PC-9 (cell line): Measurements from ENCODE around the gene SH3RF2. TPM values are rescaled to one million over a fixed set of nuclear protein-coding genes. Genes with fewer than 3 reads are reported as not detected.

ENCODE experiments used
- BruUV-seq: library from RNA; stranded (reverse); fragments of 400-500 nt; replicated peaks from 2 replicates; lab custom pipeline; 2021; lab: Mats Ljungman, UMichigan
- CTCF ChIA-PET: fragments of 300-600 bp; sonication (Branson Sonifier 250); formaldehyde crosslinking; loops from one replicate; lab custom pipeline; 2022; ENCODE audit warnings: antibody characterized with exemption; lab: Charles Lee
- POLR2A ChIA-PET: fragments of 300-600 bp; sonication (Branson Sonifier 250); formaldehyde crosslinking; loops from one replicate; lab custom pipeline; 2022; ENCODE audit warnings: antibody characterized with exemption; ENCODE audit not compliant: unreplicated experiment; lab: Charles Lee
- DNase-seq, 2 experiments: peaks; one replicate each; pipeline versions ENCODE4 v3.0.0 to v3.0.0-alpha.2; 2015 to 2022; ENCODE audit warnings: mixed read lengths in 1 of 2
- H2AFZ ChIP-seq: fragments of 200-600 bp; sonication (generic); 2 replicates; pipeline ENCODE4 v1.8.1; 2017; ENCODE audit warnings: antibody characterized with exemption
- H3F3A ChIP-seq: fragments of 200-600 bp; sonication (generic); 2 replicates; pipeline ENCODE4 v1.8.1; 2017; ENCODE audit warnings: antibody characterized with exemption, mild to moderate bottlenecking, low read depth; ENCODE audit not compliant: insufficient read depth
- H3K27ac ChIP-seq: fragments of 200-600 bp; sonication (generic); 2 replicates; pipeline ENCODE4 v1.6.1; 2016; ENCODE audit warnings: mixed run types
- H3K27me3 ChIP-seq: fragments of 200-600 bp; sonication (generic); 2 replicates; pipeline ENCODE4 v1.6.1; 2016; ENCODE audit warnings: low read depth, mixed run types; ENCODE audit not compliant: insufficient read depth
- H3K36me3 ChIP-seq: fragments of 200-600 bp; sonication (generic); 2 replicates; pipeline ENCODE4 v1.6.1; 2016; ENCODE audit warnings: low read depth, mixed run types
- H3K4me1 ChIP-seq: fragments of 200-600 bp; sonication (generic); replicated peaks from 2 replicates; pipeline ENCODE4 v1.6.1; 2016; ENCODE audit warnings: mixed run types; ENCODE audit not compliant: insufficient read depth
- H3K4me2 ChIP-seq: fragments of 200-600 bp; sonication (generic); 2 replicates; pipeline ENCODE4 v1.6.1; 2017; ENCODE audit warnings: mixed run types
- H3K4me3 ChIP-seq: fragments of 200-600 bp; sonication (generic); 2 replicates; pipeline ENCODE4 v1.6.1; 2016; ENCODE audit warnings: mixed run types
- H3K79me2 ChIP-seq: fragments of 200-600 bp; sonication (generic); 2 replicates; pipeline ENCODE4 v1.6.1; 2017; ENCODE audit warnings: low read depth, mixed run types
- H3K9me2 ChIP-seq: fragments of 200-600 bp; sonication (generic); 2 replicates; pipeline ENCODE4 v1.8.1; 2017; ENCODE audit warnings: mild to moderate bottlenecking; ENCODE audit not compliant: insufficient read depth
- H3K9me3 ChIP-seq: fragments of 200-600 bp; sonication (generic); 2 replicates; pipeline ENCODE4 v1.8.1; 2016; ENCODE audit warnings: low read depth; ENCODE audit not compliant: insufficient read depth
- H4K20me1 ChIP-seq: fragments of 200-600 bp; sonication (generic); 2 replicates; pipeline ENCODE4 v1.8.1; 2017; ENCODE audit not compliant: insufficient read depth
- EZH2 ChIP-seq: fragments of 200-600 bp; sonication (generic); IDR thresholded peaks from 2 replicates; pipeline ENCODE4 v1.8.0; 2017; ENCODE audit warnings: antibody characterized with exemption, low read depth
- intact Hi-C: fragments of 100-400 bp; cut with micrococcal nuclease; formaldehyde crosslinking; loops from one replicate; pipeline ENCODE4 v1.10.0; 2022; ENCODE audit not compliant: unreplicated experiment
- total RNA-seq: library from RNA; stranded (reverse); gene quantifications from 2 replicates; pipeline ENCODE4 v1.2.3, GENCODE V29; 2021
- TF ChIP-seq, protein P1 (sequence below): fragments of 200-600 bp; sonication (generic); conservative IDR thresholded peaks from 2 replicates; pipeline ENCODE4 v1.6.1; 2017; ENCODE audit warnings: mixed run types, antibody characterized with exemption, mild to moderate bottlenecking, moderate library complexity

Gene SH3RF2
- total RNA-seq, 1 experiment from 2014 or later, result 37.2 TPM

DNA sequence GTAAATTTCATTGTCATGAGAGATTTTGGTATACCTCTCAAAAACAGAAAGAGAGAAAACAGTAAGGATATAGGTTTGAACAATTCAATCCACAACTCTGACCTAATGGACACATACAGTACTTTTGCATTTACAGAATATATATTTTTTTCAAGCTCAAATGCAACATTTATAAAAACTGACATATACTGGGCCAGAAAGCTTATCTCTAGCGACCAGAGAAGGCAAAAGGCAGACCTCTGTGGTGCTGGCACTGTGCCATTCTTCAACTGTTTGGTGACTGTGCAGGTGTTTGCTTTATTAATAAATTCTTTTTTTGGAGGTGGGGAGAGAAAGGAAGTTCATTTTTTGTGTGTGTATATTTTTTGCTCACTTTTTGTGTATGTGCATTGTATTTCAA is 175.0 kb downstream of the SH3RF2 start:
- Histone ChIP-seq H3F3A (no peaks in the 10 kb centered on the region; the same call in 1 of the 2 replicates), H3K79me2 (no peaks in the 10 kb centered on the region), H3K9me2 (no peaks in the 10 kb centered on the region), H3K36me3 (peaks cover 10% of the 10 kb centered on the region; the same call in 1 of the 2 replicates), H3K4me1 (no peaks in the 10 kb centered on the region), H3K4me2 (no peak overlapping the region), H4K20me1 (no peaks in the 10 kb centered on the region), H3K4me3 (no peak overlapping the region), H3K9me3 (no peaks in the 10 kb centered on the region), H3K27me3 (no peaks in the 10 kb centered on the region), H2AFZ (no peak overlapping the region), H3K27ac (no peak overlapping the region)
- no TSS peak for BruUV-seq
- intact Hi-C loops, result no loop called here
- TF ChIP-seq, protein P1, sequence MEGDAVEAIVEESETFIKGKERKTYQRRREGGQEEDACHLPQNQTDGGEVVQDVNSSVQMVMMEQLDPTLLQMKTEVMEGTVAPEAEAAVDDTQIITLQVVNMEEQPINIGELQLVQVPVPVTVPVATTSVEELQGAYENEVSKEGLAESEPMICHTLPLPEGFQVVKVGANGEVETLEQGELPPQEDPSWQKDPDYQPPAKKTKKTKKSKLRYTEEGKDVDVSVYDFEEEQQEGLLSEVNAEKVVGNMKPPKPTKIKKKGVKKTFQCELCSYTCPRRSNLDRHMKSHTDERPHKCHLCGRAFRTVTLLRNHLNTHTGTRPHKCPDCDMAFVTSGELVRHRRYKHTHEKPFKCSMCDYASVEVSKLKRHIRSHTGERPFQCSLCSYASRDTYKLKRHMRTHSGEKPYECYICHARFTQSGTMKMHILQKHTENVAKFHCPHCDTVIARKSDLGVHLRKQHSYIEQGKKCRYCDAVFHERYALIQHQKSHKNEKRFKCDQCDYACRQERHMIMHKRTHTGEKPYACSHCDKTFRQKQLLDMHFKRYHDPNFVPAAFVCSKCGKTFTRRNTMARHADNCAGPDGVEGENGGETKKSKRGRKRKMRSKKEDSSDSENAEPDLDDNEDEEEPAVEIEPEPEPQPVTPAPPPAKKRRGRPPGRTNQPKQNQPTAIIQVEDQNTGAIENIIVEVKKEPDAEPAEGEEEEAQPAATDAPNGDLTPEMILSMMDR, result no peak
- no peak for TF ChIP-seq EZH2
- ChIA-PET POLR2A (interaction anchor here (0.6 kb wide), 1 partner anchor 49 kb away, joined by 5 read pairs; no protein-coding TSS in a partner anchor), CTCF (interaction anchor here (0.7 kb wide), 1 partner anchor 21 kb away, joined by 4 read pairs; no protein-coding TSS in a partner anchor)
- DNase-seq, result no peak

DNA sequence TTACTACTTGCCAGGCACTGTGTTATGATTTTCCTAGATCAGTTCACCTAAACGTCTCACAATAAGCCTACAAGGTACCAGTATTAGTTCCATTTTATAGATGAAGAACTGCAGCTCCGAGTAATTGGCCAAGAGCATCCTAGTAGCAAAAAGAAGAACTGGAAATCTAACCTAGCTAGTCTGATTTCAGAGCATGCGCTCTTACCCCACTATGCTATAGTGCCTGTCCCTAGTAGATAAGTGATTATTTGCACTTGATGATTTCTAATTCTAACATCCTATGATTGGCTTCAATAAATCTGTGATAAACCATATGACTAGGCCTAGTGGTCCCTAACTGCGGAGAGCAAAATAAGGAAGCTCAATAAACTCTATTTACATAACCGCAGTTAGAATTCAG is 176.1 kb downstream of the SH3RF2 start:
- H3K36me3 ChIP-seq, result peaks cover 17% of the 10 kb centered on the region; the same call in 1 of the 2 replicates
- ChIA-PET POLR2A (interaction anchor here (0.6 kb wide), 1 partner anchor 1712 kb away, joined by 3 read pairs; no protein-coding TSS in a partner anchor), CTCF (no interaction called here)
- H3K27ac ChIP-seq, result no peak overlapping the region
- intact Hi-C loops, result no loop called here
- H3F3A ChIP-seq, result no peaks in the 10 kb centered on the region; the same call in none of the 2 replicates
- no peak for DNase-seq
- H3K4me1 ChIP-seq, result no peaks in the 10 kb centered on the region
- no peak overlapping the region for H3K4me3 ChIP-seq
- H2AFZ ChIP-seq, result no peak overlapping the region
- H3K4me2 ChIP-seq, result no peak overlapping the region
- TF ChIP-seq, protein P1, result no peak
- no peak for TF ChIP-seq EZH2
- H3K9me2 ChIP-seq, result no peaks in the 10 kb centered on the region
- H3K9me3 ChIP-seq, result no peaks in the 10 kb centered on the region
- H4K20me1 ChIP-seq, result no peaks in the 10 kb centered on the region
- no peaks in the 10 kb centered on the region for H3K79me2 ChIP-seq
- H3K27me3 ChIP-seq, result no peaks in the 10 kb centered on the region
- BruUV-seq, result no TSS peak

Other genes starting within 250 kb of the SH3RF2 start
- 24.8 and 27.7 TPM in 2 replicates for gene PRELID2, start 101.2 kb upstream of the SH3RF2 start, total RNA-seq
- not detected in 2 replicates for gene GRXCR2, start 63.6 kb upstream of the SH3RF2 start, total RNA-seq
- not detected in 2 replicates for gene PLAC8L1, start 169.0 kb downstream of the SH3RF2 start, total RNA-seq
- gene LARS1, start 246.1 kb downstream of the SH3RF2 start, total RNA-seq, result 111 and 146 TPM in 2 replicates